ENCODE measurements around the gene NRG2. TPM values are rescaled to one million over a fixed set of nuclear protein-coding genes. Genes with fewer than 3 reads are reported as not detected.

NRG2 gene
- total and polyA plus RNA-seq, 2 donors (not counting 3 experiments of a cell fraction or from before 2014, with no cell fraction given): 0.26 to 0.42 TPM

GRCh38 chr5:140041492-140042392 is 1.4 kb downstream of the NRG2 start:
- intact Hi-C loops (cut with micrococcal nuclease) (loop anchor here (1.0 to 2.0 kb wide), 2 partner anchors 13 to 67 kb away; no protein-coding TSS in a partner anchor), dilution Hi-C loops (cut with MboI; ENCODE audit: extremely low pct_ligation_motif_present, low sequenced_read_pairs) (no loop called here)
- FAIRE-seq: peak; percentile 76
- no TSS peak for BruUV-seq (replicated peaks)
- Histone ChIP-seq H3K79me2 (ENCODE audit: control insufficient read depth, insufficient read depth, low read length) (no peaks in the 10 kb centered on the region), H3K9me3 (replicated peaks; ENCODE audit: control insufficient read depth, insufficient read depth, low read length) (no peaks in the 10 kb centered on the region), H4K20me1 (replicated peaks; ENCODE audit: control insufficient read depth, extremely low read depth, insufficient read depth, low read length) (no peaks in the 10 kb centered on the region), H3K4me1 (ENCODE audit: control insufficient read depth, extremely low read depth, insufficient read depth, low read length) (peaks cover 27% of the 10 kb centered on the region), H3K9me1 (replicated peaks; ENCODE audit: control insufficient read depth, extremely low read depth, insufficient read depth, low read length) (no peaks in the 10 kb centered on the region), H3K36me3 (ENCODE audit: control insufficient read depth in 2 of 2, extremely low read depth in 1 of 2, insufficient read depth in 2 of 2, low read length in 2 of 2) (no peaks in the 10 kb centered on the region), H3K27me3 (ENCODE audit: control insufficient read depth in 2 of 2, insufficient read depth in 2 of 2, low read length in 2 of 2) (peaks cover 3 to 11% of the 10 kb centered on the region in 2 experiments), H3K4me2 (ENCODE audit: insufficient read depth, low read length) (peak overlapping the region; percentile 66), H3K4me3 (replicated peaks in 1 of 3; ENCODE audit: insufficient read depth in 1 of 3, low read depth in 1 of 3, low read length in 3 of 3) (peak overlapping the region; percentile 23 to 54 (median 44)), H3K9ac (replicated peaks; ENCODE audit: extremely low read depth, insufficient read depth, low read length) (no peak overlapping the region), H3K27ac (ENCODE audit: insufficient read depth, low read depth, low read length) (no peak overlapping the region), H2AFZ (ENCODE audit: low read depth, low read length) (peak overlapping the region; percentile 71)
- no peak for TF ChIP-seq CTCF (IDR thresholded peaks at IDR 0.05; ENCODE audit: extremely low read depth in 1 of 2, insufficient read depth in 1 of 2, low read depth in 1 of 2, low read length in 2 of 2)
- TF ChIP-seq JUN (IDR thresholded peaks at IDR 0.05; ENCODE audit: borderline replicate concordance, insufficient read depth, insufficient read length, low read depth): no peak
- peak; percentile 34 for TF ChIP-seq MYC (IDR thresholded peaks at IDR 0.05; ENCODE audit: low read depth, low read length)
- peak; percentile 64 for TF ChIP-seq POLR2AphosphoS5 (IDR thresholded peaks at IDR 0.05; ENCODE audit: insufficient read depth, low read depth, low read length)
- peak; percentile 74 for TF ChIP-seq FOS (IDR thresholded peaks at IDR 0.05; ENCODE audit: borderline replicate concordance, insufficient read depth, low read length)
- ChIA-PET CTCF (interaction anchor here (0.7 to 4.3 kb wide), 7 partner anchors 12 to 255 kb away, joined by 3 to 36 read pairs (median 4); no protein-coding TSS in a partner anchor), POLR2A (no interaction called here)
- peak; percentile 82 for DNase-seq (ENCODE audit: low read depth, low spot score)

Data from endothelial cell of umbilical vein (primary cell).